Ishikawa (cell line): ENCODE results near the gene TCN2.

Experiments used
- CEBPB ChIP-seq: IDR thresholded peaks from 2 replicates; pipeline ENCODE4 v1.6.1; 2012
- CREB1 ChIP-seq: IDR thresholded peaks from 2 replicates; pipeline ENCODE4 v1.6.1; 2012; ENCODE audit warnings: low read depth
- EGR1 ChIP-seq: IDR thresholded peaks from 2 replicates; pipeline ENCODE4 v1.6.1; 2012
- EP300 ChIP-seq: IDR thresholded peaks from 2 replicates; pipeline ENCODE4 v1.6.1; 2012; ENCODE audit warnings: borderline replicate concordance
- FOXM1 ChIP-seq: IDR thresholded peaks from 2 replicates; pipeline ENCODE4 v1.6.1; 2012; ENCODE audit warnings: low read depth, borderline replicate concordance
- MAX ChIP-seq: IDR thresholded peaks from 2 replicates; pipeline ENCODE4 v1.6.1; 2012
- NFIC ChIP-seq: IDR thresholded peaks from 2 replicates; pipeline ENCODE4 v1.6.1; 2012
- RAD21 ChIP-seq: IDR thresholded peaks from 2 replicates; pipeline ENCODE4 v1.6.1; 2012; ENCODE audit warnings: low read depth
- TAF1 ChIP-seq: IDR thresholded peaks from 2 replicates; pipeline ENCODE4 v1.6.1; 2012; ENCODE audit warnings: low read depth, mild to moderate bottlenecking
- TCF12 ChIP-seq: IDR thresholded peaks from 2 replicates; pipeline ENCODE4 v1.6.1; 2012; ENCODE audit warnings: low read depth
- TEAD4 ChIP-seq: IDR thresholded peaks from 2 replicates; pipeline ENCODE4 v1.6.1; 2012
- YY1 ChIP-seq: IDR thresholded peaks from 2 replicates; pipeline ENCODE4 v1.6.1; 2012; ENCODE audit warnings: low read depth
- ZBTB7A ChIP-seq: IDR thresholded peaks from 2 replicates; pipeline ENCODE4 v1.6.1; 2012; ENCODE audit warnings: low read depth
- TF ChIP-seq, protein P1 (sequence below): IDR thresholded peaks from 2 replicates; pipeline ENCODE4 v1.6.1; 2012
- TF ChIP-seq, protein P2 (sequence below): IDR thresholded peaks from 2 replicates; pipeline ENCODE4 v1.6.1; 2012; ENCODE audit warnings: low read depth, mild to moderate bottlenecking

The TCN2 gene

GRCh38 chr22:30673136-30673535, 66.2 kb downstream of the TCN2 start:
- no peak for TF ChIP-seq YY1
- TF ChIP-seq RAD21: no peak
- TF ChIP-seq NFIC: no peak
- no peak for TF ChIP-seq ZBTB7A
- no peak for TF ChIP-seq CEBPB
- no peak for TF ChIP-seq EGR1
- TF ChIP-seq CREB1: no peak
- no peak for TF ChIP-seq FOXM1
- TF ChIP-seq, protein P1, sequence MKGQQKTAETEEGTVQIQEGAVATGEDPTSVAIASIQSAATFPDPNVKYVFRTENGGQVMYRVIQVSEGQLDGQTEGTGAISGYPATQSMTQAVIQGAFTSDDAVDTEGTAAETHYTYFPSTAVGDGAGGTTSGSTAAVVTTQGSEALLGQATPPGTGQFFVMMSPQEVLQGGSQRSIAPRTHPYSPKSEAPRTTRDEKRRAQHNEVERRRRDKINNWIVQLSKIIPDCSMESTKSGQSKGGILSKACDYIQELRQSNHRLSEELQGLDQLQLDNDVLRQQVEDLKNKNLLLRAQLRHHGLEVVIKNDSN: no peak

DNA sequence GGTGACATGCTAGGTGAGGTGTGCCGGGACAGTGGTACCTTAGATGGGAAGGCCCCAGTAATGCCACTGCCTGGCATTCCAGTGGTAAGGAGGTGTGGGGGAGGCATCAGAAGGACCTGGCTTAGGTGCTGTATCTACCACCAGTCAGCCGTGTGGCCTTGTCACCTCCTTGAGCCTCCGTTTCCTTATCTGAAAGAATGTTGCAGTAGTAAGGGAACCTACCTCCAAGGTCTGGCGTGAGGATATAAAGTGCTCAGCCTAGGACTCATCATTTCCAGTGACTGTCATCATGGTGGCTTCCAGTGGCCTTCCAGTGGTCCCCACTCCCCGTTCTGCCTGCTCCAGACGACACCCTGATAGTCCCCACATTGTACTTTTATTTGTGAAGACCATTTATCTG, 67.5 kb downstream of the TCN2 start:
- TF ChIP-seq EP300: no peak
- TF ChIP-seq CEBPB: no peak
- no peak for TF ChIP-seq TCF12
- TF ChIP-seq FOXM1: no peak
- TF ChIP-seq, protein P1: no peak
- TF ChIP-seq RAD21: no peak
- no peak for TF ChIP-seq NFIC
- no peak for TF ChIP-seq MAX
- no peak for TF ChIP-seq CREB1
- no peak for TF ChIP-seq EGR1
- TF ChIP-seq TEAD4: no peak
- TF ChIP-seq, protein P2, sequence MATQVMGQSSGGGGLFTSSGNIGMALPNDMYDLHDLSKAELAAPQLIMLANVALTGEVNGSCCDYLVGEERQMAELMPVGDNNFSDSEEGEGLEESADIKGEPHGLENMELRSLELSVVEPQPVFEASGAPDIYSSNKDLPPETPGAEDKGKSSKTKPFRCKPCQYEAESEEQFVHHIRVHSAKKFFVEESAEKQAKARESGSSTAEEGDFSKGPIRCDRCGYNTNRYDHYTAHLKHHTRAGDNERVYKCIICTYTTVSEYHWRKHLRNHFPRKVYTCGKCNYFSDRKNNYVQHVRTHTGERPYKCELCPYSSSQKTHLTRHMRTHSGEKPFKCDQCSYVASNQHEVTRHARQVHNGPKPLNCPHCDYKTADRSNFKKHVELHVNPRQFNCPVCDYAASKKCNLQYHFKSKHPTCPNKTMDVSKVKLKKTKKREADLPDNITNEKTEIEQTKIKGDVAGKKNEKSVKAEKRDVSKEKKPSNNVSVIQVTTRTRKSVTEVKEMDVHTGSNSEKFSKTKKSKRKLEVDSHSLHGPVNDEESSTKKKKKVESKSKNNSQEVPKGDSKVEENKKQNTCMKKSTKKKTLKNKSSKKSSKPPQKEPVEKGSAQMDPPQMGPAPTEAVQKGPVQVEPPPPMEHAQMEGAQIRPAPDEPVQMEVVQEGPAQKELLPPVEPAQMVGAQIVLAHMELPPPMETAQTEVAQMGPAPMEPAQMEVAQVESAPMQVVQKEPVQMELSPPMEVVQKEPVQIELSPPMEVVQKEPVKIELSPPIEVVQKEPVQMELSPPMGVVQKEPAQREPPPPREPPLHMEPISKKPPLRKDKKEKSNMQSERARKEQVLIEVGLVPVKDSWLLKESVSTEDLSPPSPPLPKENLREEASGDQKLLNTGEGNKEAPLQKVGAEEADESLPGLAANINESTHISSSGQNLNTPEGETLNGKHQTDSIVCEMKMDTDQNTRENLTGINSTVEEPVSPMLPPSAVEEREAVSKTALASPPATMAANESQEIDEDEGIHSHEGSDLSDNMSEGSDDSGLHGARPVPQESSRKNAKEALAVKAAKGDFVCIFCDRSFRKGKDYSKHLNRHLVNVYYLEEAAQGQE: no peak
- TF ChIP-seq TAF1: no peak
- TF ChIP-seq ZBTB7A: no peak
- no peak for TF ChIP-seq YY1

DNA sequence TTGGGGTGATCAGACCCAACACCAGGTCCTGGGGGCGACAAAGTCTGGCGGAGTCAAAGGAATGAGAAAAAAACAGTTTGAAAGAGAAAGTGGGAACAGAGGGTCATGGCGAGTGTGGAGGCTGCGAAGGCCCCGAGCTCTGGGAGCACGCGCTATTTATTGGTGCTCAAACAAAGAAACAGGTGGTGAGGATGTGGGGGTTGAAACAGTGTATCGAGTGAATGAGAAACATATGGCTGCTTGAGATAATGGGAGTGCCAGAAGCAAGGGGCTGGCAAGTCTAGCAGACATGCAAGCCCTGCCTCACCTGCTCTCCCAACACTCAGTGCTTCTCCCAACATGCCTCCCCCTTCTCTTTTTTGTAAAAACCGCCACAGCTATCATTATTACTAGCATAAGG, 68.5 kb downstream of the TCN2 start:
- TF ChIP-seq TCF12 (no peak), FOXM1 (no peak), ZBTB7A (no peak), YY1 (no peak), NFIC (no peak), MAX (no peak), RAD21 (no peak), EGR1 (no peak), TEAD4 (no peak), CEBPB (no peak), EP300 (no peak), TAF1 (no peak)
- TF ChIP-seq, protein P2: no peak
